Esophagus squamous epithelium (tissue), 4 donors: ENCODE measurements around the gene TPX2.

Source experiments
- POLR2A ChIP-seq, 4 donors: fragments of 450-650 bp; IDR thresholded peaks; one replicate each; pipeline ENCODE4 v1.6.1; 2017; ENCODE audit warnings: antibody characterized with exemption in 4 of 4, mild to moderate bottlenecking in 4 of 4, moderate library complexity in 3 of 4
- TF ChIP-seq, protein P1 (sequence below), 6 experiments: fragments of 450-650 bp in 4 of 6; fragments of 200-600 bp in 2 of 6; sonication (generic) in 2 of 6; IDR thresholded peaks; one replicate each; pipeline ENCODE4 v1.5.1; 2016 to 2019; ENCODE audit warnings: antibody characterized with exemption in 6 of 6, mild to moderate bottlenecking in 4 of 6, moderate library complexity in 4 of 6

DNA sequence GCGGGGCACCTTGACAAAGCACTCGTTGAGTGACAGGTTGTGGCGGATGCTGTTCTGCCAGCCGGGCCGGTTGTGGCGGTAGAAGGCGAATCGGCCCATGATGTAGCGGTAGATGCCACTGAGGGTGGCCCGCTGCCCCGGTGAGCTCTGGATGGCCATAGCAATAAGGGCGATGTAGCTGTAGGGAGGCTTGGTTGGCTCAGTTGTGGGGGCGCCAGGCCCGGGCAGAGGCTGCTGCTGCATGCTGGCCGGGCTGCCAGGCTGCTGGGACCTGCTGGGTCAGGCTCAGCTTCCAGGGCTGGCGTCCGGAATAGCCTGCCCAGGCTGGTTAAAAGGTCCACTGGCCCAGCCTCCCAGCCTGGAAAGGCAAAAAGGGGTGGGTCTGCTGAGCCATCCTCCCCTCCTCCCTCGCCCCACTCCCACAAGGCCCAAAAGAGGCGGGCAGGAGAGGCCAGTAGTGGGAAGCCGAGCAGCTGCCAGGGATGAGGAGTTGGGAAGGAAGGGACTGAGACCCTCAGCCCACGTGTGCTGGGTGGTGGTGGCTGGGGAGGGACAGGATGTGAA, 106.3 kb downstream of the TPX2 start, which contains the start of gene FOXS1:
- TF ChIP-seq, protein P1, sequence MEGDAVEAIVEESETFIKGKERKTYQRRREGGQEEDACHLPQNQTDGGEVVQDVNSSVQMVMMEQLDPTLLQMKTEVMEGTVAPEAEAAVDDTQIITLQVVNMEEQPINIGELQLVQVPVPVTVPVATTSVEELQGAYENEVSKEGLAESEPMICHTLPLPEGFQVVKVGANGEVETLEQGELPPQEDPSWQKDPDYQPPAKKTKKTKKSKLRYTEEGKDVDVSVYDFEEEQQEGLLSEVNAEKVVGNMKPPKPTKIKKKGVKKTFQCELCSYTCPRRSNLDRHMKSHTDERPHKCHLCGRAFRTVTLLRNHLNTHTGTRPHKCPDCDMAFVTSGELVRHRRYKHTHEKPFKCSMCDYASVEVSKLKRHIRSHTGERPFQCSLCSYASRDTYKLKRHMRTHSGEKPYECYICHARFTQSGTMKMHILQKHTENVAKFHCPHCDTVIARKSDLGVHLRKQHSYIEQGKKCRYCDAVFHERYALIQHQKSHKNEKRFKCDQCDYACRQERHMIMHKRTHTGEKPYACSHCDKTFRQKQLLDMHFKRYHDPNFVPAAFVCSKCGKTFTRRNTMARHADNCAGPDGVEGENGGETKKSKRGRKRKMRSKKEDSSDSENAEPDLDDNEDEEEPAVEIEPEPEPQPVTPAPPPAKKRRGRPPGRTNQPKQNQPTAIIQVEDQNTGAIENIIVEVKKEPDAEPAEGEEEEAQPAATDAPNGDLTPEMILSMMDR (IDR thresholded peaks at IDR 0.05) = no peak
- no peak for TF ChIP-seq POLR2A (IDR thresholded peaks at IDR 0.05)
